HG03354 (cell line): ENCODE measurements around the gene ATP8B1.

ENCODE experiments used
- ATAC-seq: cut with Tn5 transposase; IDR thresholded peaks from one replicate; pipeline ENCODE4 v1.9.1; 2021; ENCODE audit warnings: mild to moderate bottlenecking; ENCODE audit not compliant: unreplicated experiment, poor library complexity, severe bottlenecking

The ATP8B1 gene

DNA sequence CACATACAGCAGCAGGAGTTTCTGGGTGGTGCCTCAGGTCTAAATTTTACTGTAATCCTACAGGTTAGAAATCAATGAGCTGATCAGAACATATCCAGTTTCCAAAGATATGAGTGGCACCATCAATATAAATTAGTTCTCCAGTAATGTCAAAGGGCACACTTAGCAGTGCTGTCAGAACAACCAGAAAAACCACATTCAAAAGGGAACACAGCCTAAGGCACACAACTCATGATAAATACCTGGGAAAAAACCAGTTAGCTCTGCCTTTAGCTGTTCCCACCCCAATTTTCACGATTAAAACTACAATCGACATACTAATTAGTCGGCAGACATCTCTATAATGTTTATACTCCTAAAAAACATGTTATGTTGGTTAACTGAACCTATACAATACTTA, 31.5 kb downstream of the ATP8B1 start:
- no peak for ATAC-seq

DNA sequence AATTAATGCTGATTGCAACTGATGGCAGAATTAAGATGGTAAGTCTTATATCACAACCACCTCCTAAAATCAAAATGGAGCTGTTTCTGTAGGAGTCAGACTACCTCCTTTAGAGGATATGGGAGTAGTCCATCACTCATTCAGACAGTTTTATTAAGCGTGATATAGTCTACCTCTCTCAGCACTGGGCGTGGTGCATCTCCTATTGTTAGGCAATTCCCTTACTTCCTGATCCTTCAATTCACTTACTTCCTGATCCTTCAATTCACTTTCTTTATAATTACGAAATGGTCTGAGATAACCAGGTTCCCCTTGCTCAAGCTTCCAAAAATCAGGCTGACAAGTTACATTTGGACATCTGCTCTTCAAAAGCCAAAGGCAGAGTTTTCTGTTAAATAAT, 31.9 kb downstream of the ATP8B1 start:
- no peak for ATAC-seq

DNA sequence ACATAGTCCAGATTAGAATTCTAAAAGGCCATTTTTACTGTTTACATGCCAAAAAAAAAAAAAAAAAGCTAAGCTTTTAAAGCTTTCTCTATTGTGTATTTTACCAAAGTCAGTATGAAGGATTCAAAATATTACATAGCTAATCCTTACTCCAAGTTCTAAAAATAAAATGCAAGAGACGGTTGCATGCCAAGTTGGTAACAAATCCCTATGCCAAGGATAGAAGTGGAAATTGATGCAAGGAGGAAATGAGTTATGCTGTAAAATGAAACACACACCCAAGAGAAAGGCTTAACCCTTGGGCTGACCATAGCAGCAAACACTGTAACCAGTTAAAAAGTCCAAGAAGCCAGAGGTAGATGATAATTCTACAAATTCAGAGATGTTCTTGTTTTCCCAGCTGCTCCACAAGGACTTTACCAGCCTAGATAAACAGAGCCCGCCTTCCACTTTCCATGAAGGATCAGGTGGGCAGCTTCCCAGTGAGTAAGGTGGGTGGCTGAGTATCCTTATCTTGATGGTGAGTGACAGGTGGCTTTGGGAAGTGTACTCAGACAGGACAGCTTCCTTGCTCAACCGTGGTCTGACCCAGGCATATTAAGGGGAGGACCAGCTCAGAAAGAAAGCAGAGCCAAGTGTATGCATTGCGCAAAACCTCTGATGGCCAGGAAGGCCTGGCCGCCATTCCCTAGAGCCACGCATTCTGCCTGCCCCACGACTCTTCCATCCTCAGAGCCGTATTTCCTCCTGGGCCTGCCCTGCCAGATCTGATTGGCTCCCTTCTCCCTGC, 34.4 kb downstream of the ATP8B1 start:
- no peak for ATAC-seq

DNA sequence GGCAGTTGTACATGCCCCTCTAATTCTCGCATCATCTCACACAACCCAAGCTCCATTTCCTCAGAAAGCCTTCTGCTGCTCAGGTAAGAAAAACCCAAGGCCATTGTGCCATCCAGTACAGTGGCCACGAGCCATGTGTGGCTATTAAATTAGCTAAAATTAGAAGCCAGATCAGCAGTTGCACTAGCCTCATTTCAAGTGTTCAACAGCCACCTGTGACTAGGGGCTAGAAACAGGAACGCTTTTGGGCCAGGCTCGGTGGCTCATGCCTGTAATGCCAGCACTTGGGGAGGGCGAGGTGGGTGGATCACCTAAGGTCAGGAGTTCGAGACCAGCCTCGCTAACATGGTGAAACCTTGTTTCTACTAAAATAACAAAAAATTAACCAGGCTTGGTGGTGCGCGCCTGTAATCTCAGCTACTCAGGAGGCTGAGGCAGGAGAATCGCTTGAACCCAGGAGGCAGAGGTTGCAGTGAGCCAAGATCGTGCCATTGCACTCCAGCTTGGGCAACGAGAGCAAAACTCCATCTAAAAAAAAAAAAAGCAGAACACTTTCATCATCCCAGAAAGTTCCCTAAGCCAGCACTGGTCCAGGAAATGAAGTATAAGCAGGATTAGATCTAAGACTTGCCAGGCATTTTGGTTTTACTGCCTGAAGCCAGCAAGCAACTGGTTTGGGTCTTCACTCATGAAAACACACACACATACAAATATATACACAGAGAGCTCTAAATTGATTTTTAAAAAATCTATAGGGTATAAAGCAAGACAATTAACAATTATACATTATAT, 35.7 kb downstream of the ATP8B1 start:
- ATAC-seq, result no peak

DNA sequence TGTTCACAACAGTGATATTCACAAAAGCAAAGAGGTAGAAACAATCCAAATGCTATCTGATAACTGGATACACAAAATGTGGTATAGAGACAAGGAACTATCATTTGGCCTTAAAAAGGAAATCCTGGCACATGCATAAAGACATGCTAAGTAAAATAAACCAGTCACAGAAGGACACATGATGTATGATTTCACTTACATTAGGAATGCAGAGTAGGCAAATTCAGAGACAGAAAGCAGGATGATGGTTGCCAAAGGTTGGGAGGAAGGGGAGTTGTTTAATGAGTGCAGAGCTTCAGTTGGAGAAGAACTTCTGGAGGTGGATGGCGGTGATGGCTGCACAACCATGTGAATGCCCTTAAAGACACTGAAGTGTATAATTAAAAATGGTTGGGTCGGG, 38.1 kb downstream of the ATP8B1 start:
- no peak for ATAC-seq

DNA sequence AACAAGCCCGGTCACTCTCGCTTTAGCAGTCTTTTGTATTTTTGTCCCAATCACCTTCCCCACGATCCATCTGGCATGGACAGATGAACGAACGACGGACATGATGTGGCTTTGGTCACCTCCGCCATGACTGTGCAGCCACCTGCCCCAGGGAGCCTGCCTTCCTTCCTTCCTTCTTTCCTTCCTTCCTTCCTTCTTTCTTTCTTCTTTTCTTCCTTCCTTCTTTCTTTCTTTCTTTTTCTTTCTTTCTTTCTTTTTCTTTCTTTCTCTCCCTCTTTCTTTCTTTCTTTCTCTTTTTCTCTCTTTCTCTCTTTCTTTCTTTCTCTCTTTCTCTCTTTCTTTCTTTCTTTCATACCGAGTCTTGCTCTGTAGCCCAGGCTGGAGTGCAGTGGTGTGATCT, 39.0 kb downstream of the ATP8B1 start:
- no peak for ATAC-seq

DNA sequence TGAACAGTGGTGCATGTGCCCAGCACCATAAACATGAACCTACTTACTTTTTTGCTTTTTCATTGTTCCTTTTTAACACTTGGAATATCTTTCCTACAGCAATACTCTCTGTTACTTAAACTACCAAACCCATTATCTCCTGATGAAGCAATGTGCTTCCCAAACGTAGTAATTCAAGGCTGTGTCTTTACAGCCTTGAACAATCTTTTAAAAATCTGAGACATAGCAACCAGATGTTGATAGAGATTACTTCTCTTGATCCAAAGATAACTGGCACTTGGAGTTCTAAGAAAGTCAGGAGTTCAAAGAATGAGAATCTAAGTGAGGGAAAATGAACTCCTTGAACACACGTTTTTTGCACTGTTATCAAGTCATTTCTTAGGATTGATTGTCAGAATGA, 40.4 kb downstream of the ATP8B1 start:
- ATAC-seq, result no peak

DNA sequence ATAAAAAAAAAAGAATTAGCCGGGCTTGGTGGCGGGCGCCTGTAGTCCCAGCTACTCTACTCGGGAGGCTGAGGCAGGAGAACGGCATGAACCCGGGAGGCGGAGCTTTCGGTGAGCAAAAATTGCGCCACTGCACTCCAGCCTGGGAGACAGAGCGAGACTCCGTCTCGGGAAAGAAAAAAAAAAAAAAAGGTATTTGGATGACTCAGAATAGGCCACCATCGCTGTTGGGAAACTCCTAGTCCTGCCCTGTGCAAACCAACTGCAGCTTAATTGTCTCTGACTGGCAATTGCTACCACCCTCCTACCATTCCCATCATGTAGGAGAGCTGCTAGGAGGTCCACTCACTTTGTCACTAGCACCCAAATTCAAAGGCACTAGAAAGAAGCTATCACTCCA, 43.5 kb downstream of the ATP8B1 start:
- no peak for ATAC-seq

DNA sequence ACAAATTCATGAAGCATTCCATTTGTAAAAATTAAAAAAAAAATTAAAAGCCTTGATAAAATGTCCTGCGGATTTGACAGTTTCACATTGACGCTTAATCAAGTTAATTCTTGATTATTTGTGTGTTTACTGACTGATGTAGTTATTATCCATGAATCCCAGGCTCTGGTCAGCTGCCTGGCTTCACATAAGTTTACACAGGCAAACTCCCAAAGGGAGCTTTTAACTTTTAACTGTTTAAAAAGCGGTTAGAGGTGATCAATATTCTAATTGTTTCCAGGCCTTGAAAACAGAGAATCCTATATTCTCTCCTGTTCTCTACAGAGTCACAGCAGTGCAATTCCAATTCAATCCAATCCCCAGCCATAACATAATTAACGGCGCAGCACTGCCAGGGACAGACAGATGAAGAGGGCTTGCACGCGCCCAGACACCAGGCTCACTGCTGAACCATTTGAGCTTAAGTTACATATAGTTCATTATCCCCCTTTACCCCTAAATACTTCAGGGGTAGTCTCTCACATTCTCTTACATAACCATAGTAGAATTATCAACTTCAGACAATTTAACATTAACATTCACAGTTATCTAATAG, 47.5 kb downstream of the ATP8B1 start:
- no peak for ATAC-seq

DNA sequence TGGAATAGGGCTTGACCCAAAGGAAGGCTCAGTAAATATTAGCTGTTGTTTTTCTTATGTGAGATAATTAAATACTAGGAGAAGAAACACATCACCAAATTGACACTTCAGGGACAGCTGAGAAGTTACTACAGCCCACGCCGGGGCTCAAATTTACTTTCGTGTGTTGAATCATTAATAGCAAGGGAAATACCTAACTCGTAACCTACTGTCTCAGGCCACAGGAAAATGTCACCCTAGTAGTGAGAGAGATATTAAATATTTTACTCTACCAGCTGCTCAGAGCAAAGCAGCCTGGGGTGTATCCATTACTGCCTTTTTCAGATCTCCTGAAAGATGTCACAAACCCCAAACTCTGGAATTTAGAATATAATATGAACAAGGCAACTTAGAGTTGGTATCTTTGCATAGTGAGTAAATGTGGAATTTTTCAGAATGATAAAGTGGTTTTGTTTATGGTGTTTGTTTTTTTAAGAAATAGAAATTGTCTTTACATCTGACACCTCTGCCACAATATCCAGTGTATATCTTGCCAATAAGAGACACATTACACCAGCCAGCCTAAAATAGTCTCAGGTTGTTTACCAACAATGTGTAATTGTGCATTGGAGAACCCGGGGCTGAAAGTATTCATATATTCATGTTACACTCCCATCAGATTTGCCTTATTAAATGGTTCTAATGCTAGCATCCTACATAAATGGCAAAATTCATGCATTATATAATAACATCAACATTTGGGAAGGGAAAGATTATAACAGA, 48.4 kb downstream of the ATP8B1 start:
- peak; percentile 95 for ATAC-seq

DNA sequence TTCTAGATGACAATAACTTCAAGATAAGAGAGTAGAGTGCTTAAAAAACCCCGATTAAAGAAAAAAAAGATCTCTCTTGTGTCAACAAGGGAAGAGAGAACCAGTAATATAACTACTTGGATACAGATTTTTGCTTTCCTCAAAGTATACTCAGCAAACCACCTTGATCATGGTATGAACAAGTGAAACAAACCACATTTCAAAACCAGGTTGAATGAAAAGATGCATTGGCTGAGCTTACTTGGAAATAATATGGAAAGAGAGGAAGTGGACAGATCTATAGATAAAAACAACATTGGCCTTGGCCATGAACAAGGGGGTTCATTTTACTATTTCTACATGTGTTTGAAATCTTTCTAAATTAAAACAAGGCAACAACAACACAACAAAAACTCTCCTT, 50.1 kb downstream of the ATP8B1 start:
- ATAC-seq, result no peak

DNA sequence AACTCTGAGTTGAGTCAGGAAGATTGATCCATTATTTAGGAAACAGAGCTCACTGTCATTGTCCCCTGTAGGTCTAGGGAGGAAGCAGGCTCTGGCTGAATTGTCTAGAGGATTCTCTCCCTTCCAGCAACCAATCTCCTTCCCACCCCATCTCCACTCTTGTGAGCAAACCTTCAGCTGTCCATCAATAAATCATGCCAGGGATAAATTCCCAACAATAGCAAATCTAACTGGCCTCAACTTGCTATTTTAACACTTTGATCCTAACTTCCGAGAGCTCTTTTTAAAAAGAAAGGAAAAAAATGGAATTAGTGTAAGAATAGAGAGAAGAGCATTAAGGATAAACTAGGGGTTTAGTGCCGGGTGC, 53.5 kb downstream of the ATP8B1 start:
- ATAC-seq, result no peak

DNA sequence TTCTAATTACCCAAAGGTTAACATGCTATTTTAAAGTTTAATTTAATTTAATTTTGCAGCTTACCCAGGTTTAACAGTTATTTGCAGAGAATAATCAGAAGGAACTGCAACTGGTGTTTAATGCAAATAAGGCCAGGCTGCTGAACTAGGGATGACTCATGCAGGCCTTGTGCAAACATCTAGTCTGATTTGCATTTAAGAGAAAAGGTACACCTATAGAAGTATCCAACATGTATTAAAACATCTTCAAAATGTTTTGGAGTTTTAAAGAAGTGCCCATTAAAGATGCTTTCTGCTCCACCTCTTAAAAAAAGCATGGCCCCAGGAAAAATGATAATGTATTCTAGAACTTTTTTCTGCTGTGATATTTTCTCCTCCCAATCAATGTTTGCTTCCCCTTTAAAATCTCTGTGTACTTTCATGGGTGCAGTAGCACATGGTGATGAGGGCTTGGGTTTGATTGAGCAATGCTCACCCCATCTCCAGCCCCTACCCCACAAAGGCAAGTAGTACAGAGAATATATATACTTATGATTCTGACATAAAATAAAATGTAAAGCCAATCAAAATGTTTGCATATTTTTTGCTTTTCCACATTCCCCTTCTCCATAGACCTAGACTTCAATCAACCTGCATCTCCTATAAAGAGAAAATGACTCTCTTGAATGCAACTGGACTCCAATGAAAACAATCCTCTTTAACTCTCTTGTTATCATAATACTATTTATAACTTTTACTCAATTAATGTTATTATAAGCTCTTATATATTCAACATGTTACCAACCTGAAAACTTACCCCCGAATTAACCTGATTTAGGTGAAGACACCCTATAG, 54.1 kb downstream of the ATP8B1 start:
- ATAC-seq, result peak; percentile 97

DNA sequence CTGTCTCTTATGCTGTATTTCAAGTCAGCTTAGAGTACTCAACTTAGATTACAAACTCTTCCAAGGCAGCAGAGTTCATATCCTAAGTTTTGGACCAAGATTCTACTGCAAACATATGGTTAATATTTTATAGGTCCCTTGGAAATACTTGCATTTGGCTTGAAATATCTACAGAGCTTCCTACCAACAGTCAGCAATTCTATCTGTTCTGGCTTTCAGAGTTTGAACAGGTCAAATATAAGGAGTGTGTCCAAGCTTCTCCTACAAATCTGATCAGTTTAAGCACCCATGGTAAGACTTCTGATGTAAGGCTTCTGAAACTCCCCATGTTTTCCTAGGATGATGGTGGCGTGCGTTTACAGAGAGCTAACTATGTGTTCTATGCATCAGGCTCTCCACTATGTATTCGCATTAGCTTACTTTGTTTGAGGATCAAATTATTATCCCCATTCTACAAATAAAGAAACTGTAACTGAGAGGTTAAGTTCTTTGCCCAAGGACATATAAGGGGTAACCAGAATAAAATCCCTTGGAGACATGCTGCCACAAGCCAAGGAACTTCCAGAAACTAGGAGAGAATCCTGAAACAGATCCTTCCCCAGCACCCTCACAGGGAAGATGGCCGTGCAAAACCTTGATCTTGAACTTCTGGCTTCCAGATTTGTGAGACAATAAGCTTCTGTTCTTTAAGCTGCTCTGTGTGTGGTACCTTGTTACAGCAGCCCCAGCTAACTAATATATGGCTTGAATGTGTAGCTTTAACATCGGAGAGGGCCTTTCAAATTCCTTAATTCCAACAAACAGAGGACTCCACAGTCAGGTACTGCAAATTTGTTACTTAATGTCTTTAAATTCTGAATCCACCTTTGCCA, 55.1 kb downstream of the ATP8B1 start:
- no peak for ATAC-seq

DNA sequence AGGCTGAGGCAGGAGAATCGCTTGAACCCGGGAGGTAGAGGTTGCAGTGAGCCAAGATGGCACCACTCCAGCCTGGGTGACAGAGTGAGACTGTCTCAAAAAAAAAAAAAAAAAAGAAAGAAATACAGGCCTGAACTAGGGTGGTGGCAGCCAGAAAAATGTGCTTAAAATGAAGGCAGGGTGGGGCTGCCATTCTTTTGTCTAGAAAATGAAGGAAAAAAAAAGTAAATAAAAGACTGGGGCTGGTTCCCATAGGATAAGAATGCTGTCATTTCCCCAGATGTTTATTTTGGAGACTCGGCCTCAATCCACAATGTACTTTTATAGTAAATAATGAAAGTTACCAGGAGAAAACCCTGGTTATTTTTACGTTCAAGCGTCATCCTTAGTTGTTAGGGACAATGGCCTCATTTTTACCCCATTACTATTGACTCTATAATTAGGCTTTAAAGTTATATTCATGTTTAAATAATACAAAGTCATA, 58.9 kb downstream of the ATP8B1 start:
- no peak for ATAC-seq

DNA sequence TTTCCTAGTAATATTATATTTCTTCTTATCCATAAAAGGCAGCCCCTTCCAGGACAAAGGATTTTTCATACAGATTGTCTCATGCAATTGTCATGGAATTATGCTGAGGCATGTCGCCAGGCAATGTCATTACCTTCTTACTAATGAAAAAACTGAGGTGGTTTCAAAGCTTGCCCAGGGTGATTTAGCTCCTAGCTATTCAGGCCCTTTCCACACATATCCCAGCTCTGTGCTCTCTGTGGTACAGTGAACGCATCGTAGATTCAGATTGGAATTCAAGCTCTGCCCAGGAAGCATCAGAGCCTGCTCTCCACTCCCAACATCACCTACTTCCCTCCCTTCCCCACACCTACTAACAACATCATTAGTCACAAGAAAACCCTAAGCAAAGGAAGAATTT, 60.1 kb downstream of the ATP8B1 start:
- ATAC-seq, result no peak

DNA sequence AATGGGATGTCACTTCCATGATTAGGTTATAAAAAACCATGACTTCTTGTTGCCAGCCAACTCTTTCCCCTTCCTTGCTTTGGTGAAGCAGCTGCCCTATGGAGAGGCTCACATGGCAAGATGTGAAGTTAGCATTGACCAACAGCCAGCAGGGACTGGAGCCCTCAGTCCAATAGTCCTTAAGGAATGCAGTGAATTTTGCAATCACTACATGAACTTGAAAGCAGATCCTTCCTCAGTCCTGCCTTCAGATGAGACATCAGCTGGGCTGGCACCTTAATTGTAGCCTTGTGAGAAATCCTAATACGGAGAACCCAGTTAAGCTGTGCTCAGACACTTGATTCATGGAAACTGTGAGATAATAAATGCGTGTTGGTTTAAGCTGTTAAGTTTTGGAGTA, 61.8 kb downstream of the ATP8B1 start:
- ATAC-seq, result no peak

DNA sequence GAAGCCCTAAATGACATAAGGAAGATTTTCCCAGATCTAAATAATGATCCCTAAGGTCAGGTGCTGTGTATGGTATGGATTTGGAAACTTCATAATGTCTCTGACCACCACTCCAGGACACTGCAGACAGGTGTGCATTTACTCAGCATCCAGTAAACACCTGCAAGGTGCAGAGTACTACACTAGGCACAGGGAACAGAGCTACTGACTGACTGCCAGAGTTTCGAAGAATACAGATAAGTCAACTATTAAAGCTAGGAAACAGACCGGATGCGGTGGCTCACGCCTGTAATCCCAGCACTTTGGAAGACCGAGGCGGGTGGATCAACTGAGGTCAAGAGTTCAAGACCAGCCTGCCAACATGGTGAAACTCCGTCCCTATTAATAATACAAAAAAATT, 65.0 kb downstream of the ATP8B1 start:
- no peak for ATAC-seq
